CD4-positive, alpha-beta T cell (primary cell): ENCODE results near the gene CARD19. TPM values are rescaled to one million over a fixed set of nuclear protein-coding genes. Genes with fewer than 3 reads are reported as not detected.

Experiments used
- ATAC-seq: fragments of 200-7000 bp; cut with Tn5 transposase; one replicate; pipeline ENCODE4 v1.10.0; 2022; ENCODE audit warnings: mild to moderate bottlenecking; ENCODE audit not compliant: poor library complexity
- CTCF ChIA-PET: fragments of 350-600 bp; sonication (Branson Sonifier 250); formaldehyde crosslinking; loops from one replicate; lab custom pipeline; 2021; ENCODE audit warnings: antibody characterized with exemption, inconsistent platforms; lab: Charles Lee
- POLR2A ChIA-PET: fragments of 350-600 bp; sonication (Branson Sonifier 250); formaldehyde crosslinking; loops from one replicate; lab custom pipeline; 2021; ENCODE audit warnings: antibody characterized with exemption, inconsistent platforms; lab: Charles Lee
- DNase-seq, 14 experiments: peaks; one replicate each; pipeline ENCODE4 v3.0.0-alpha.2; 2013 to 2020; ENCODE audit warnings: mixed read lengths in 2 of 14
- H3K27ac ChIP-seq, 2 donors: one replicate each; pipeline versions ENCODE4 v1.5.1 to v1.7.0; 2013; ENCODE audit warnings: low read length in 2 of 2, low read depth in 1 of 2, mild to moderate bottlenecking in 1 of 2
- H3K27me3 ChIP-seq, 2 experiments: 1 replicate in 1 of 2; 2 replicates in 1 of 2; pipeline versions ENCODE4 v1.6.1 to v1.7.0; 2013; ENCODE audit warnings: low read length in 2 of 2, control low read depth in 1 of 2, mild to moderate bottlenecking in 1 of 2, moderate library complexity in 1 of 2; ENCODE audit not compliant: insufficient read depth in 2 of 2, control insufficient read depth in 1 of 2
- H3K36me3 ChIP-seq: one replicate; pipeline ENCODE4 v1.6.1; 2013; ENCODE audit warnings: low read length, control low read depth; ENCODE audit not compliant: insufficient read depth
- H3K4me1 ChIP-seq: one replicate; pipeline ENCODE4 v1.6.1; 2013; ENCODE audit warnings: low read length, control low read depth; ENCODE audit not compliant: insufficient read depth
- H3K4me3 ChIP-seq: one replicate; pipeline ENCODE4 v1.5.1; 2013; ENCODE audit warnings: mild to moderate bottlenecking, low read length, moderate library complexity
- H3K9me3 ChIP-seq, 2 experiments: 1 replicate in 1 of 2; 2 replicates in 1 of 2; pipeline versions ENCODE4 v1.6.1 to v1.7.0; 2013; ENCODE audit warnings: low read length in 2 of 2, mild to moderate bottlenecking in 2 of 2, control low read depth in 1 of 2, moderate library complexity in 1 of 2; ENCODE audit not compliant: control insufficient read depth in 1 of 2, insufficient read depth in 1 of 2
- H3K27ac Mint-ChIP-seq: one replicate; pipeline ENCODE4 v1.8.0; 2020; ENCODE audit warnings: mixed read lengths
- H3K27me3 Mint-ChIP-seq: one replicate; pipeline ENCODE4 v1.8.0; 2021; ENCODE audit warnings: mixed read lengths
- H3K36me3 Mint-ChIP-seq: one replicate; pipeline ENCODE4 v1.8.0; 2021; ENCODE audit warnings: low read depth, mixed read lengths
- H3K4me1 Mint-ChIP-seq: one replicate; pipeline ENCODE4 v1.8.0; 2021; ENCODE audit warnings: low read depth, mixed read lengths
- H3K4me3 Mint-ChIP-seq: one replicate; pipeline ENCODE4 v1.8.0; 2020; ENCODE audit warnings: mild to moderate bottlenecking, mixed read lengths
- H3K9me3 Mint-ChIP-seq: one replicate; pipeline ENCODE4 v1.8.0; 2020; ENCODE audit warnings: mixed read lengths
- intact Hi-C, 2 experiments: fragments of 100-400 bp; cut with DNase I in 1 of 2; cut with micrococcal nuclease in 1 of 2; formaldehyde crosslinking; loops; one replicate each; pipeline versions ENCODE4 v1.15.1 to v1.9.0; 2023 to 2025; cut with DNase I, micrococcal nuclease
- total RNA-seq, 174 experiments: library from RNA in 2 of 174; stranded (reverse) in 2 of 174; gene quantifications; one replicate each; pipeline ENCODE4 v1.2.3 and lab custom pipeline; 2021 to 2026
- TF ChIP-seq, protein P1 (sequence below): fragments of 200-600 bp; IDR thresholded peaks from one replicate; pipeline ENCODE4 v1.8.0; 2022; ENCODE audit warnings: antibody characterized with exemption, mild to moderate bottlenecking

The CARD19 gene
- total RNA-seq, 2 experiments from 2014 or later, result 38.8 to 39.2 TPM

DNA sequence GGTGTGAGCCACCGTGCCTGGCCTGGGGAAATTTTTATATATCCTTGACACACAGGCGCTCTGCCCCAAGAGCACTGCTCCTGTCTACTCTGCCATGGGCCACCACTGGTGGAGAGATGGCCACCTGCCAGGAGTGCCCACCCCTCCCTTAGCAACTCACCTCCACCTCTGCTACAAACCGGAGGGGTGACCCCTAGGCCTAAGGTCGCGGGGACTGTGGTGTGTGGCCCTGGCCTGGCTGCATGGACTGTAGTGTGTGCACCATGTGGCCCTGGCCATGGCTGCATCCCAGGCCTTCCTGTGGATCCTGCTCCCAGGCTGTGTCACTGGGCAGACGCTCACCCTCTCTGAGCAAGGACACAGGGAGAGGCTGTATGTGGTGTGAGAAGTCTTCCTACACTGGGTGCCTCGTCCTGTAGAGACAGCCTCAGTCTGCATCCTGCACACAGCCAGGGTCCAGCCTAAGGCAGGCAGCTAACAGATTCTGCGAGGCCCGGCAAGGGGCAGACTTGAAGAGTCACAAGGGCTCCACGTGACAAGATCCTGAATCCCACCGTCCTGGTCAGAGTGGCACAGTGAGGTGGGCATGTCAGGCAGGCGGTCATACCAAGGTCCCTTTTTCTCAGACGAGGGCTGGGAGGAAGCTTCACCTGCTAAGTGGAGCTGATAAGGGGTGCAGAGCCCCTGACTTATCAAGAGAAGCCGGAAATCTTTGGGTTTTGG lies 27.7 kb downstream of the CARD19 start:
- TF ChIP-seq, protein P1, sequence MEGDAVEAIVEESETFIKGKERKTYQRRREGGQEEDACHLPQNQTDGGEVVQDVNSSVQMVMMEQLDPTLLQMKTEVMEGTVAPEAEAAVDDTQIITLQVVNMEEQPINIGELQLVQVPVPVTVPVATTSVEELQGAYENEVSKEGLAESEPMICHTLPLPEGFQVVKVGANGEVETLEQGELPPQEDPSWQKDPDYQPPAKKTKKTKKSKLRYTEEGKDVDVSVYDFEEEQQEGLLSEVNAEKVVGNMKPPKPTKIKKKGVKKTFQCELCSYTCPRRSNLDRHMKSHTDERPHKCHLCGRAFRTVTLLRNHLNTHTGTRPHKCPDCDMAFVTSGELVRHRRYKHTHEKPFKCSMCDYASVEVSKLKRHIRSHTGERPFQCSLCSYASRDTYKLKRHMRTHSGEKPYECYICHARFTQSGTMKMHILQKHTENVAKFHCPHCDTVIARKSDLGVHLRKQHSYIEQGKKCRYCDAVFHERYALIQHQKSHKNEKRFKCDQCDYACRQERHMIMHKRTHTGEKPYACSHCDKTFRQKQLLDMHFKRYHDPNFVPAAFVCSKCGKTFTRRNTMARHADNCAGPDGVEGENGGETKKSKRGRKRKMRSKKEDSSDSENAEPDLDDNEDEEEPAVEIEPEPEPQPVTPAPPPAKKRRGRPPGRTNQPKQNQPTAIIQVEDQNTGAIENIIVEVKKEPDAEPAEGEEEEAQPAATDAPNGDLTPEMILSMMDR, result no peak
- no peak for ATAC-seq
- intact Hi-C loops, result no loop called here
- no peak overlapping the region for H3K27ac ChIP-seq
- Mint-ChIP-seq H3K27me3 (no peaks in the 10 kb centered on the region), H3K9me3 (no peaks in the 10 kb centered on the region), H3K27ac (peak overlapping the region; percentile 81), H3K4me3 (no peak overlapping the region), H3K4me1 (peaks cover 51% of the 10 kb centered on the region), H3K36me3 (peaks cover 59% of the 10 kb centered on the region)
- DNase-seq, result peak in 3 of 14 experiments; percentile 3 to 32 (median 27)
- ChIA-PET CTCF (no interaction called here), POLR2A (interaction anchor here (1.6 kb wide), 1 partner anchor 10 kb away, joined by 5 read pairs; the partner anchor contains the start of gene NINJ1)
- H3K4me1 ChIP-seq, result peaks cover 65% of the 10 kb centered on the region
- H3K36me3 ChIP-seq, result peaks cover 23% of the 10 kb centered on the region
- no peak overlapping the region for H3K4me3 ChIP-seq
- no peaks in the 10 kb centered on the region for H3K27me3 ChIP-seq
- H3K9me3 ChIP-seq, result no peaks in the 10 kb centered on the region

DNA sequence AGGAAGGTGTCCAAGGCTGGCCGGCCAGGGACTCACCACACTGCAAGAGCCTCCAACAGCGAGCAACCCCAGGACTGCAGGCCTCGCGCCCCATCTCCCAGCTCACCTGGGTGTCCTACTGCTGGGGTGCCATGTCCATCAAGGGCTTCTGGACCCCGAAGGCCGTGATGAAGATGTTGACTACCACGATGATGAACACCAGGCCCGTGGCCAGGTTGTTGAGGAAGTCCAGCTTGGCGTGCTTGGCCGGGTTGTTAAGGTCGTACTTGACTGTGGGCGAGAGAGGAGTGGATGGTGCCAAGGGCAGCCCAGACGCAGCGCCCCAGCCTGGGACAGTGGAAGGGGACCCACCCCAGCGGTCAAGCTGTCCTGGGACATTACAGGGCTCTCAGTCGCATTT lies 28.8 kb downstream of the CARD19 start:
- no peak overlapping the region for H3K4me3 Mint-ChIP-seq
- intact Hi-C loops, result no loop called here

DNA sequence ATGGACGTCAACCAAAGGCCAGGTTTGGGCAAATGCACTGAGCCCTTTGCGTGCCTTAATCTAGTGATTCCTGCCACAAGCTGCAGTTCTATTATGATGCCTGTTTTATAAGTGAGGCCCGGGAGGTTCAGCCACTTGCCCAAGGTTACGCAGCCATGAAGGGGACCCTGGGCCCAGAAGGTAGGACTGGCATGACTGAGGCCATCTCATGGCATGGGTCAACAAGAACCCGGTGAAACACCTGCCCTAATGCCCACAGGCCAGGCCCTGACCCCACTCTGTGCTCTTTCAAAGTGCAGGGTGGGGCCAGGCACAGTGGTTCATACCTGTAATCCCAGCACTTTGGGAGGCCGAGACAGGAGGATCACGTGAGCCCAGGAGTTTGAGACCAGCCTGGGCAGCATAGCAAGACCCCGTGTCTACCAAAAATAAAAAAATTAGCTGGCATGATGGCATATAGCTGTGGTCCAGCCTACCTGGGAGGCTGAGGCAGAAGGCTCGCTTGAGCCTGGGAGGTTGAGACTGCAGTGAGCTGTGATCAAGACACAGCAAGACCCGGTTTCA lies 29.4 kb downstream of the CARD19 start:
- H3K4me3 ChIP-seq, result no peak overlapping the region
- no peaks in the 10 kb centered on the region for H3K9me3 ChIP-seq
- intact Hi-C loops, result no loop called here
- Mint-ChIP-seq H3K36me3 (peaks cover 50% of the 10 kb centered on the region), H3K27ac (peak overlapping the region; percentile 81), H3K27me3 (no peaks in the 10 kb centered on the region), H3K4me3 (no peak overlapping the region), H3K4me1 (peaks cover 53% of the 10 kb centered on the region), H3K9me3 (no peaks in the 10 kb centered on the region)
- ATAC-seq, result no peak
- ChIA-PET POLR2A (interaction anchor here (0.9 to 1.6 kb wide), 5 partner anchors 8 to 24 kb away, joined by 3 to 7 read pairs (median 5); partner anchors contain the start of gene NINJ1), CTCF (interaction anchor here (1.7 kb wide), 1 partner anchor 16 kb away, joined by 6 read pairs; no protein-coding TSS in a partner anchor)
- peaks cover 23% of the 10 kb centered on the region for H3K36me3 ChIP-seq
- peak overlapping the region in 1 of 2 donors; percentile 15 for H3K27ac ChIP-seq
- no peaks in the 10 kb centered on the region for H3K27me3 ChIP-seq
- peak in 1 of 14 experiments; percentile 25 for DNase-seq
- TF ChIP-seq, protein P1, result no peak
- H3K4me1 ChIP-seq, result peaks cover 65% of the 10 kb centered on the region

More for the DNA sequence above, 28.8 kb downstream of the CARD19 start:
- Mint-ChIP-seq H3K27me3 (no peaks in the 10 kb centered on the region), H3K9me3 (no peaks in the 10 kb centered on the region), H3K27ac (peak overlapping the region; percentile 81), H3K4me1 (peaks cover 55% of the 10 kb centered on the region), H3K36me3 (peaks cover 56% of the 10 kb centered on the region)
- H3K4me3 ChIP-seq, result no peak overlapping the region
- ChIA-PET POLR2A (interaction anchor here (1.6 kb wide), 1 partner anchor 9 kb away, joined by 5 read pairs; the partner anchor contains the start of gene NINJ1), CTCF (interaction anchor here (1.7 kb wide), 1 partner anchor 16 kb away, joined by 6 read pairs; no protein-coding TSS in a partner anchor)
- no peak for ATAC-seq
- peak in 3 of 14 experiments; percentile 3 to 29 (median 29) for DNase-seq
- H3K36me3 ChIP-seq, result peaks cover 23% of the 10 kb centered on the region
- H3K9me3 ChIP-seq, result no peaks in the 10 kb centered on the region
- peaks cover 65% of the 10 kb centered on the region for H3K4me1 ChIP-seq
- TF ChIP-seq, protein P1, result no peak
- no peaks in the 10 kb centered on the region for H3K27me3 ChIP-seq
- no peak overlapping the region for H3K27ac ChIP-seq
